Psoas muscle (tissue), 8 donors: ENCODE measurements around the gene ADAM30. TPM values are rescaled to one million over a fixed set of nuclear protein-coding genes. Genes with fewer than 3 reads are reported as not detected.

Experiments used
- ATAC-seq, 4 donors: fragments of 200-7000 bp; cut with Tn5 transposase; one replicate each; pipeline ENCODE4 v1.9.1; 2020; ENCODE audit warnings: moderate library complexity in 3 of 4, mild to moderate bottlenecking in 2 of 4
- DNase-seq, 2 donors: peaks; one replicate each; pipeline ENCODE4 v3.0.0-alpha.2; 2020
- H3K27ac ChIP-seq: fragments of 200-600 bp; one replicate; pipeline ENCODE4 v1.8.0; 2022
- H3K27me3 ChIP-seq, 3 donors: fragments of 200-600 bp in 1 of 3; one replicate each; pipeline versions ENCODE4 v1.6.1 to v1.8.0; 2013 to 2022; ENCODE audit warnings: low read length in 2 of 3, mild to moderate bottlenecking in 2 of 3, moderate library complexity in 1 of 3; ENCODE audit not compliant: insufficient read depth in 3 of 3
- H3K36me3 ChIP-seq, 2 donors: fragments of 200-600 bp in 1 of 2; one replicate each; pipeline versions ENCODE4 v1.6.1 to v1.8.0; 2013 to 2022; ENCODE audit warnings: low read depth in 1 of 2, mild to moderate bottlenecking in 1 of 2, moderate library complexity in 1 of 2; ENCODE audit not compliant: insufficient read depth in 1 of 2
- H3K4me1 ChIP-seq: fragments of 200-600 bp; one replicate; pipeline ENCODE4 v1.8.0; 2022
- H3K4me3 ChIP-seq: fragments of 200-600 bp; one replicate; pipeline ENCODE4 v1.8.0; 2022; ENCODE audit warnings: mild to moderate bottlenecking
- H3K9me3 ChIP-seq: fragments of 200-600 bp; one replicate; pipeline ENCODE4 v1.8.0; 2022
- CTCF ChIP-seq: fragments of 200-600 bp; IDR thresholded peaks from one replicate; pipeline ENCODE4 v1.8.0; 2022; ENCODE audit warnings: antibody characterized with exemption
- WGBS, 3 donors: extraction: QIAGEN DNeasy Blood & Tissue Kit; methylation state at CpG; one replicate each; pipeline versions ENCODE4 v1.1.6 to v1.1.7; 2013; 5-methylcytosine and 5-hydroxymethylcytosine counted together
- intact Hi-C, 2 donors: fragments of 100-400 bp; cut with DNase I; formaldehyde crosslinking; loops; one replicate each; pipeline versions ENCODE4 v1.11.0 to v1.14.2; 2022
- polyA plus RNA-seq, 3 donors: library from polyadenylated mRNA; stranded (reverse); fragments of 200-250 nt; gene quantifications; one replicate each; pipeline ENCODE4 v1.2.3, GENCODE V29; 2013
- total RNA-seq, 4 donors: library from RNA; stranded (reverse); fragmentation: NEBNext Ultra II Directional in 2 of 4; extraction: Animal tissue kit (Norgen Biotek cat#: 25700) in 2 of 4; gene quantifications; one replicate each; pipeline versions ENCODE4 v1.2.1 to v1.2.4, GENCODE V29; 2021 to 2023
- donor health status: healthy with polysubstance abuse.
- donor health status: DM: no; HTN: no; CAD: no; lungs with moderate emphysema.
- donor health status: Bipolar disorder and iron deficiency.
- donor health status: healthy.
- donor health status: DM: yes; HTN: yes; CAD: no.
- donor health status: DM: no; HTN: no; CAD: no.
- donor health status: DM: no; HTN: no; CAD: no.
- donor health status: DM: yes; HTN: yes; CAD: no.

ADAM30 gene
- total and polyA plus RNA-seq, 7 donors = not detected

DNA sequence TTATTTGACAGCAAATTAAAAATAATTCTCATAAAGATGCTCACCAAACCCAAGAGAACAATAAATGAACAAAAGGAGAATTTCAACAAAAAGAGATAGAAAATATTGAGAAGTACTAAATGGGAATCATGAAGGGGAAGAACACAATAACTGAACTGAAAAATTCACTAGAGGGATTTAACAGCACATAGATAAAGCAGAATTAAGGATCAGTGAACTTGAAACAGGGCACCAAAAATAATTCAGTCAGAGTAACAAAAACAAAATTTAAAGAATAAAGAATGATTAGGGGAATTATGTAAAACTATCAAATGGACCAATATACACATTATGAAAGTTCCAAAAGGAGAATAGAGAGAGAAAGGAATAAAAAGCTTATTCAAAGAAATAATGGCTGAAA lies 7.8 kb downstream of the ADAM30 start:
- DNase-seq (no peak), ATAC-seq (no peak)
- TF ChIP-seq CTCF = no peak
- intact Hi-C loops = no loop called here
- Histone ChIP-seq H3K9me3 (peaks cover 5% of the 10 kb centered on the region), H3K36me3 (no peaks in the 10 kb centered on the region), H3K27ac (no peak overlapping the region), H3K4me1 (no peaks in the 10 kb centered on the region), H3K4me3 (no peak overlapping the region), H3K27me3 (peaks cover 0 to 1% (median 0%) of the 10 kb centered on the region in 3 donors)

- H3K27me3 ChIP-seq = peaks cover 0 to 1% (median 0%) of the 10 kb centered on the region in 3 donors
- no peaks in the 10 kb centered on the region for H3K36me3 ChIP-seq
- no peaks in the 10 kb centered on the region for H3K4me1 ChIP-seq
- no peak for ATAC-seq
- intact Hi-C loops = no loop called here
- H3K4me3 ChIP-seq = no peak overlapping the region
- no peak for TF ChIP-seq CTCF
- peaks cover 5% of the 10 kb centered on the region for H3K9me3 ChIP-seq
- DNase-seq = no peak
- no peak overlapping the region for H3K27ac ChIP-seq
Measured at GRCh38 chr1:119887427-119887826, 8.9 kb downstream of the ADAM30 start.

- H3K4me1 ChIP-seq = no peaks in the 10 kb centered on the region
- H3K36me3 ChIP-seq = no peaks in the 10 kb centered on the region
- H3K27ac ChIP-seq = no peak overlapping the region
- intact Hi-C loops = no loop called here
- WGBS, 3 donors = 55 to 61% (median 58%) methylated on average over 11 of the region's 11 CpGs
- peak in 3 of 4 donors; percentile 57 to 75 (median 65) for ATAC-seq
- peak; percentile 57 for TF ChIP-seq CTCF
- peak in 1 of 2 donors; percentile 53 for DNase-seq
- H3K27me3 ChIP-seq = peaks cover 0 to 1% (median 0%) of the 10 kb centered on the region in 3 donors
- no peak overlapping the region for H3K4me3 ChIP-seq
- H3K9me3 ChIP-seq = peaks cover 5% of the 10 kb centered on the region
Measured at GRCh38 chr1:119885903-119886783, 10.2 kb downstream of the ADAM30 start.

DNA sequence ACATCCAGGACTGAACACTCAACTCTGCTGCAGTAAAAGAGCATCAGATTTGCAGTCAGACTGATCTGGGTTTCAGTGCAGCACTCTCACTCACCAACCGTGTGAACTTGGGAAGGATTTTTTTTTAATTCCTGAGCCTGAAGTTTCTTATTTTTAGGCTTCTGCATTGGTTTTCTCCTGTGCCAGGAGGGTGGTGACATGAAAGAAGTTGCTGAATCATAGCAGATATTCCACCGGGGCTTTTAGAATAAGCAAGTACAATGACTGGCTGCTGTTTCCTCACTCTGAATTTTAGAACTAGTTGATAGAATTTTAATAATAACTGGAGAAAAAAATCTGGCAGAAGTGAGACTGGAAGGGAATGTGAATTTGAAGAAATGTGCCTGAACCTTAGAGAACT lies 11.6 kb downstream of the ADAM30 start:
- ATAC-seq (no peak), DNase-seq (no peak)
- Histone ChIP-seq H3K36me3 (no peaks in the 10 kb centered on the region), H3K4me1 (no peaks in the 10 kb centered on the region), H3K27me3 (peaks cover 0 to 1% (median 0%) of the 10 kb centered on the region in 3 donors), H3K4me3 (no peak overlapping the region), H3K9me3 (peaks cover 5% of the 10 kb centered on the region), H3K27ac (no peak overlapping the region)
- no peak for TF ChIP-seq CTCF
- intact Hi-C loops = no loop called here
- 15 to 49% (median 27%) methylated on average over 2 of the region's 2 CpGs for WGBS, 3 donors
